Activated CD8-positive, alpha-beta T cell treated with anti-CD3 and anti-CD28 coated beads for 36 hours (primary cell): ENCODE measurements around the gene MAVS. TPM values are rescaled to one million over a fixed set of nuclear protein-coding genes. Genes with fewer than 3 reads are reported as not detected.

Source experiments
- ATAC-seq: fragments of 200-7000 bp; cut with Tn5 transposase; one replicate; pipeline ENCODE4 v1.10.0; 2021; ENCODE audit warnings: mild to moderate bottlenecking, moderate library complexity
- CTCF ChIA-PET: fragments of 350-600 bp; sonication (Branson Sonifier 250); formaldehyde crosslinking; loops from one replicate; lab custom pipeline; 2021; ENCODE audit warnings: antibody characterized with exemption; lab: Charles Lee
- POLR2A ChIA-PET: fragments of 350-600 bp; sonication (Branson Sonifier 250); formaldehyde crosslinking; loops from one replicate; lab custom pipeline; 2021; ENCODE audit warnings: antibody characterized with exemption; lab: Charles Lee
- DNase-seq: peaks from one replicate; pipeline ENCODE4 v3.0.0-alpha.2; 2020
- H3K27ac Mint-ChIP-seq: one replicate; pipeline ENCODE4 v1.8.0; 2021; ENCODE audit warnings: mild to moderate bottlenecking, mixed read lengths
- H3K27me3 Mint-ChIP-seq: one replicate; pipeline ENCODE4 v1.8.0; 2021; ENCODE audit warnings: mixed read lengths
- H3K36me3 Mint-ChIP-seq: one replicate; pipeline ENCODE4 v1.8.0; 2021; ENCODE audit warnings: low read depth, mixed read lengths
- H3K4me1 Mint-ChIP-seq: one replicate; pipeline ENCODE4 v1.8.0; 2021; ENCODE audit warnings: low read depth, mixed read lengths
- H3K4me3 Mint-ChIP-seq: one replicate; pipeline ENCODE4 v1.8.0; 2021; ENCODE audit warnings: mild to moderate bottlenecking, moderate library complexity, mixed read lengths
- H3K9me3 Mint-ChIP-seq: one replicate; pipeline ENCODE4 v1.8.0; 2021; ENCODE audit warnings: mixed read lengths
- intact Hi-C: fragments of 100-400 bp; cut with micrococcal nuclease; formaldehyde crosslinking; loops from one replicate; pipeline ENCODE4 v1.10.0; 2022
- total RNA-seq, 2 experiments: library from RNA; stranded (reverse); gene quantifications; one replicate each; pipeline ENCODE4 v1.2.3, GENCODE V29; 2021
- TF ChIP-seq, protein P1 (sequence below): fragments of 200-600 bp; IDR thresholded peaks from one replicate; pipeline ENCODE4 v1.8.0; 2022; ENCODE audit warnings: antibody characterized with exemption, mild to moderate bottlenecking

Gene MAVS
- total RNA-seq, 2 experiments from 2014 or later = 17.0 to 17.5 TPM

DNA sequence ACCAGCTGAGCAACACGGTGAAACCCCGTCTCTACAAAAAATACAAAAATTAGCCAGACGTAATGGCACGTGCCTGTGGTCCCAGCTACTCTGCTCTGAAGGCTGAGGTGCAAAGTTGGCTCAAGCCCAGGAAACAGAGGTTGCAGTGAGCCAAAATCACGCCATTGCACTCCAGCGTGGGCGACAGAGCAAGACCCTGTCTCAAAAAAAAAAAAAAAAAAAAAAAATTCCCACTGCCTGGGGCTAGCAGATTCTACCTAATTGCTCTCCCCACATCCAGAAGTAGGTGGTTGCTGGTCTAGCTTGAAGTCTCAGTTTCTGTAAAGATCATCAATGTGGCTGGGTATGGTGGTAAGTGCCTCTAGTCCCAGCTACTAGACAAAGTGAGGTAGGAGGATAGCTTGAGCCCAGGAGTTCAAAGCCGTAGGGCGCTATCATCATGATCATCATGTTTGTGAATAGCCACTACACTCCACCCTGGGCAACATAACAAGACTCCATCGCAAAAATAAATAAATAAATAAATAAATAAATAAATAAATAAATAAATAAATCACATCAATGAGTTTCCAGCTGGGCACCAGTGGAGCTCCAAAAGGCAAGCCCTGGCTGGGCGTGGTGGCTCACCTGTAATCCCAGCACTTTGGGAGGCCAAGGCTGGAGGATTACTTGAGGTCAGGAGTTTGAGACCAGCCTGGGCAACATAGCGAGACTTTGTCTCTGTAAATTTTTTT lies 32.6 kb upstream of the MAVS start:
- DNase-seq (peak; percentile 80), ATAC-seq (peak; percentile 17)
- H3K4me1 Mint-ChIP-seq = peaks cover 60% of the 10 kb centered on the region
- H3K27ac Mint-ChIP-seq = peak overlapping the region; percentile 74
- H3K4me3 Mint-ChIP-seq = no peak overlapping the region
- POLR2A ChIA-PET = interaction anchor here (0.8 to 4.6 kb wide), 5 partner anchors 9 to 47 kb away, joined by 3 to 42 read pairs (median 4); partner anchors contain the start of genes ADISSP, CDC25B and CENPB
- CTCF ChIA-PET = interaction anchor here (0.9 to 4.5 kb wide), 6 partner anchors 14 to 64 kb away, joined by 3 to 25 read pairs (median 5); partner anchors contain the start of genes ADISSP, CDC25B and CENPB
- TF ChIP-seq, protein P1, sequence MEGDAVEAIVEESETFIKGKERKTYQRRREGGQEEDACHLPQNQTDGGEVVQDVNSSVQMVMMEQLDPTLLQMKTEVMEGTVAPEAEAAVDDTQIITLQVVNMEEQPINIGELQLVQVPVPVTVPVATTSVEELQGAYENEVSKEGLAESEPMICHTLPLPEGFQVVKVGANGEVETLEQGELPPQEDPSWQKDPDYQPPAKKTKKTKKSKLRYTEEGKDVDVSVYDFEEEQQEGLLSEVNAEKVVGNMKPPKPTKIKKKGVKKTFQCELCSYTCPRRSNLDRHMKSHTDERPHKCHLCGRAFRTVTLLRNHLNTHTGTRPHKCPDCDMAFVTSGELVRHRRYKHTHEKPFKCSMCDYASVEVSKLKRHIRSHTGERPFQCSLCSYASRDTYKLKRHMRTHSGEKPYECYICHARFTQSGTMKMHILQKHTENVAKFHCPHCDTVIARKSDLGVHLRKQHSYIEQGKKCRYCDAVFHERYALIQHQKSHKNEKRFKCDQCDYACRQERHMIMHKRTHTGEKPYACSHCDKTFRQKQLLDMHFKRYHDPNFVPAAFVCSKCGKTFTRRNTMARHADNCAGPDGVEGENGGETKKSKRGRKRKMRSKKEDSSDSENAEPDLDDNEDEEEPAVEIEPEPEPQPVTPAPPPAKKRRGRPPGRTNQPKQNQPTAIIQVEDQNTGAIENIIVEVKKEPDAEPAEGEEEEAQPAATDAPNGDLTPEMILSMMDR = no peak
- H3K9me3 Mint-ChIP-seq = no peaks in the 10 kb centered on the region
- no peaks in the 10 kb centered on the region for H3K27me3 Mint-ChIP-seq
- intact Hi-C loops = no loop called here
- no peaks in the 10 kb centered on the region for H3K36me3 Mint-ChIP-seq

DNA sequence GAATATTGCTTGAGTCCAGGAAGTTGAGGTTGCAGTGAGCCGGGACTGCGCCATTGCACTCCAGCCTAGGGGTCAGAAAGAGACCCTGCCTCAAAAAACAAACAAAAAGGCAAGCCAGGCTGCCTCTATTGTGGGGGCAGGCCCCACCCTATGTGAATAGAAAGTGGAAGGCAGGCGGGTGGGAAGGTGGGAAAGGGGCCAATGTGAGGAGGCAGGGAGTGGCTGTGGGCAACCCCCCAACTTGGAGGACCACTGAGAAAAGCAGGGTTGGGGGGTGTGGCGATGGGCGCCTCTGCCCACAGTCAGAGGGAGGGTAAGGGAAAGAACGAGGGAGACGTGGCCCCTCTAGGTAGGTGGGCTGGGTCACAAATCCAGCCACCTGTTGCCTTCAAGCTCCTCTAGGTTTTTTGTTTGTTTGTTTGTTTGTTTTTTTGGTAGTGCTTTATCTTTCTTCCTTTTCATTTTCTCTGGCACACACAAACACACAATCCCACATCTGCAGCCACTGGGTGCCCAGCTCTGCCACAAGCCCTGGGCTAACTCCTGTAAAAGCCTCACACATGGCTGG lies 31.6 kb upstream of the MAVS start:
- H3K27ac Mint-ChIP-seq = peak overlapping the region; percentile 52
- no peaks in the 10 kb centered on the region for H3K27me3 Mint-ChIP-seq
- no peak overlapping the region for H3K4me3 Mint-ChIP-seq
- H3K36me3 Mint-ChIP-seq = no peaks in the 10 kb centered on the region
- ATAC-seq (no peak), DNase-seq (no peak)
- ChIA-PET POLR2A (interaction anchor here (1.0 to 2.6 kb wide), 5 partner anchors 10 to 37 kb away, joined by 3 to 15 read pairs (median 10); partner anchors contain the start of genes CDC25B and CENPB), CTCF (interaction anchor here (0.9 to 4.5 kb wide), 4 partner anchors 25 to 47 kb away, joined by 3 to 25 read pairs (median 10); partner anchors contain the start of genes ADISSP and CENPB)
- intact Hi-C loops = no loop called here
- TF ChIP-seq, protein P1 = no peak
- H3K9me3 Mint-ChIP-seq = no peaks in the 10 kb centered on the region
- peaks cover 66% of the 10 kb centered on the region for H3K4me1 Mint-ChIP-seq

DNA sequence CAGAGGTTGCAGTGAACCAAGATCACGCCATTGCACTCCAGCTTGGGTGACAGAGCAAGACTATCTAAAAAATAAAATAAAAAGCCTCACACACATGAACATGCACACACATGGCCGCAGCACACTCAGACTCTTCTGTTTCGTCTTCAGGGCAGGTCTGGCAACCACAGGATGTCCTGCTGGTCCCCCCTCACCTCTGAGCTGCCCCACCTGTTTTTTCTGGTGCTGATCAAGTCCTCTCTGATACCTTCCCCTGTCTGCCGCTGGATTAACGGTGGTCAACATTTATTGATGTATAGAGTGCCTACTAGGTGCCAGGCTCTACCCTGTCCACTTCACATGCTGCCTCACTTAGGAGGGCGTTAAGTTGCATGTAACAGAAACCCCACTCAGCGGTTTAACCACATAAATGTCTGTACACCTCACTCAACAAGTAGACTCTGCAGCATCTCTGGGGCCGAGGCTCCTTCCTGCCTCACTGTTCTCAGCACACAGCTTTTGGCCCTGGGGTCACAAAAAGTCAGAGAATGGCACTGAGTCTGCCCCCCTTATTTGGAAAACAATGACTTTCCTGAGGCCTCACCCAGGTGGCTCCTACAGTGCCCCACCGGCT lies 30.8 kb upstream of the MAVS start:
- Mint-ChIP-seq H3K9me3 (no peaks in the 10 kb centered on the region), H3K4me3 (no peak overlapping the region), H3K27me3 (no peaks in the 10 kb centered on the region), H3K36me3 (no peaks in the 10 kb centered on the region), H3K4me1 (peaks cover 62% of the 10 kb centered on the region), H3K27ac (peak overlapping the region; percentile 86)
- ATAC-seq (peak; percentile 20), DNase-seq (peak; percentile 75)
- TF ChIP-seq, protein P1 = no peak
- ChIA-PET POLR2A (interaction anchor here (0.6 to 2.6 kb wide), 6 partner anchors 11 to 1368 kb away, joined by 3 to 15 read pairs (median 6); partner anchors contain the start of genes CDC25B and CENPB), CTCF (interaction anchor here (0.9 to 1.5 kb wide), 3 partner anchors 26 to 39 kb away, joined by 3 to 12 read pairs (median 3); partner anchors contain the start of gene CENPB)
- intact Hi-C loops = no loop called here

DNA sequence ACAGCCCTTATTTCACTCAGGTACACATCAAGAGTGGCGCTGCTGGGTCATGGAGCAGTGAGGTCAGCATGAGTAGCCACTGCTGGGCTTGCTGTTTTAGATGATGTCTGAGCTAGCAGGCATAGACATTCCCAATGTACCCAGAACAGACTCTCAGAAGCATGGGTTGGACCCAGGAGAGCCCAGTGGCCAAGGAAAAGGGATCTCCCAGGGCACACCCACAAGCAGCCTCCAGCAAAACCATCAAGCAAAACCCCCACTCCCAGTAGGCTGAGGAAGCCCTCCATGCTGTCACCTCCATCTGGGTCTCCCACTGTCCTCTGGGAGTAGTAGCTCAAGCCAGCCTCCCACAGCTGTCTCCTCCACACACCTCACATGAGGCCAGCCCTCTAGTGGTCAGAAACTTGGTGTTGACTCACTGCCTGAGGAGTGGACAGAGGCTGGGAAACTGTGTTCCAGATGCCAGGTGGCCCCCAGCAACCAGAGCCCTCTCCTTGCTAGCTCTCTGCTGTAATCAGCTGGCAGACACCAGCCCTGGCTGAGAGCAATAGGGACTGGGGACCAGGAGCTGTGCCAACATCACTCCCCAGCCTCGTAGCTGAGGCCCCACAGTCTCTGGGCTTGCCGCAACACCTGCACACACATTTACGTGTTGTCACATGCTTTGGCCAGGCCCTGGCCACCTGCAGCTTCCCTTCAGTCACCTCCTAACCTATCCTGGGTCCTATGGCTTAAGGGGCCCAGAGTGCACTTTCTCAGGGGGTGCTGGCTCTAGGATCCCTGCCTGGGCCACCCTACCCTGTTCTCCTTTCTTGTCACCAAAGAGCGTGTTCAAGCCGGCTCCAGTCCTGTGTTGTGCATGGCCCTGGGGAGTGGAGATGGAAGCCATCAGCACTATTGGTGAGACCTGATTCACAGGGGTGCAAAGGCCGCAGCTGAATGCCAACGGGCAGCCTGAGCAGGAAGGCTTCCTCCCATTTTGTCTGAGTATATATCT lies 28.2 kb upstream of the MAVS start:
- no peak overlapping the region for H3K4me3 Mint-ChIP-seq
- POLR2A ChIA-PET = interaction anchor here (0.7 to 3.5 kb wide), 7 partner anchors 7 to 40 kb away, joined by 3 to 46 read pairs (median 6); partner anchors contain the start of genes CENPB and SPEF1
- DNase-seq (no peak), ATAC-seq (no peak)
- TF ChIP-seq, protein P1 = no peak
- intact Hi-C loops = no loop called here
- CTCF ChIA-PET = interaction anchor here (0.6 to 4.0 kb wide), 9 partner anchors 10 to 51 kb away, joined by 3 to 69 read pairs (median 3); partner anchors contain the start of genes ADISSP, CDC25B and CENPB
- no peaks in the 10 kb centered on the region for H3K36me3 Mint-ChIP-seq
- H3K4me1 Mint-ChIP-seq = peaks cover 46% of the 10 kb centered on the region
- no peaks in the 10 kb centered on the region for H3K27me3 Mint-ChIP-seq
- no peaks in the 10 kb centered on the region for H3K9me3 Mint-ChIP-seq
- H3K27ac Mint-ChIP-seq = no peak overlapping the region
